ENCODE results near the gene VAV2. TPM values are rescaled to one million over a fixed set of nuclear protein-coding genes. Genes with fewer than 3 reads are reported as not detected.

VAV2 gene
- total and polyA plus RNA-seq, 4 donors = 4.9 to 26.4 (median 17.0) TPM

DNA sequence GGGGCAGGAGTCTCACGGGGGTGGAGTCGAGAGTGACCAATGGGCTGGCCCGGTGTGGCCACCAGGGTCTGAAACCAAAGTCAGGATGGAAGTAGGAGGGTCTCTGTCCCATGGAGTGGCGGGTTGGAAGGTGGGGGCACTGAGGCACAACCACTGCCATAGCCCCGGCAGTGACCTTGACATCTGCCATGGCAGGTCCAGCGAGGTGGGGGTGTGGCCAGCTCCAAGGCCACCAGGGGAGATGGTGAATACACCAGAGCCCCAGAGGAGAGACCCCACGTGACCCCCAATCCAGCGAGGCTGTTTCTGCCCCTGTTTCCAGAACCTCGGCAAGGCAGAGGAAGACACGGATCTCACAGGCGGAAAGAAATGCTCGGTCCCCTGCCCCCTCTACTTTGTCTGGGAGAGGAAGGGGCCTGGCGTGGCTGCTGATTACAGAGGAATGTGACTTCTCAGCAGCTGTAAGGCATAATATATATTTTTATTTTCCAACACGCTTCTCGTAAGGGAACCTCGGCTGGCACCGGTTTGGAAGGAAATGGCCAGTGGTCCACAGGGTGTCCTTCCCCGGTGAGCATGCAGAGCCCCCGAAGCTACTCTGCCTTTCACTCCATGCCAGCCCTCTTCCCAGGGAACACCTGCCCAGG lies 148.2 kb downstream of the VAV2 start:
- no peaks in the 10 kb centered on the region for H3K27me3 ChIP-seq (ENCODE audit: control insufficient read depth in 4 of 4, insufficient read depth in 4 of 4, low read length in 3 of 4)
- H3K9ac ChIP-seq (ENCODE audit: low read depth in 1 of 2, low read length in 2 of 2) = peak overlapping the region in 1 of 2 donors; percentile 71
- TF ChIP-seq, protein P1, sequence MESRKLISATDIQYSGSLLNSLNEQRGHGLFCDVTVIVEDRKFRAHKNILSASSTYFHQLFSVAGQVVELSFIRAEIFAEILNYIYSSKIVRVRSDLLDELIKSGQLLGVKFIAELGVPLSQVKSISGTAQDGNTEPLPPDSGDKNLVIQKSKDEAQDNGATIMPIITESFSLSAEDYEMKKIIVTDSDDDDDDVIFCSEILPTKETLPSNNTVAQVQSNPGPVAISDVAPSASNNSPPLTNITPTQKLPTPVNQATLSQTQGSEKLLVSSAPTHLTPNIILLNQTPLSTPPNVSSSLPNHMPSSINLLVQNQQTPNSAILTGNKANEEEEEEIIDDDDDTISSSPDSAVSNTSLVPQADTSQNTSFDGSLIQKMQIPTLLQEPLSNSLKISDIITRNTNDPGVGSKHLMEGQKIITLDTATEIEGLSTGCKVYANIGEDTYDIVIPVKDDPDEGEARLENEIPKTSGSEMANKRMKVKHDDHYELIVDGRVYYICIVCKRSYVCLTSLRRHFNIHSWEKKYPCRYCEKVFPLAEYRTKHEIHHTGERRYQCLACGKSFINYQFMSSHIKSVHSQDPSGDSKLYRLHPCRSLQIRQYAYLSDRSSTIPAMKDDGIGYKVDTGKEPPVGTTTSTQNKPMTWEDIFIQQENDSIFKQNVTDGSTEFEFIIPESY (IDR thresholded peaks at IDR 0.05) = no peak
- TF ChIP-seq, protein P2, sequence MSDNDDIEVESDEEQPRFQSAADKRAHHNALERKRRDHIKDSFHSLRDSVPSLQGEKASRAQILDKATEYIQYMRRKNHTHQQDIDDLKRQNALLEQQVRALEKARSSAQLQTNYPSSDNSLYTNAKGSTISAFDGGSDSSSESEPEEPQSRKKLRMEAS (IDR thresholded peaks at IDR 0.05) = no peak
- TF ChIP-seq RXRA (IDR thresholded peaks at IDR 0.05) (no peak), RAD21 (IDR thresholded peaks at IDR 0.05) (no peak), HNF4G (IDR thresholded peaks at IDR 0.05) (no peak), SP1 (IDR thresholded peaks at IDR 0.05) (no peak), TAF1 (conservative IDR thresholded peaks at IDR 0.05) (no peak), EGR1 (IDR thresholded peaks at IDR 0.05; ENCODE audit: low read depth in 2 of 2) (no peak), FOXA2 (IDR thresholded peaks at IDR 0.05) (no peak), HNF4A (conservative IDR thresholded peaks at IDR 0.05) (no peak), GABPA (IDR thresholded peaks at IDR 0.05 in 1 of 2, conservative IDR thresholded peaks at IDR 0.05 in 1 of 2) (no peak), NR2F2 (IDR thresholded peaks at IDR 0.05) (no peak), JUND (IDR thresholded peaks at IDR 0.05) (no peak), FOXA1 (IDR thresholded peaks at IDR 0.05) (no peak), YY1 (IDR thresholded peaks at IDR 0.05) (no peak)
- TF ChIP-seq, protein P3, sequence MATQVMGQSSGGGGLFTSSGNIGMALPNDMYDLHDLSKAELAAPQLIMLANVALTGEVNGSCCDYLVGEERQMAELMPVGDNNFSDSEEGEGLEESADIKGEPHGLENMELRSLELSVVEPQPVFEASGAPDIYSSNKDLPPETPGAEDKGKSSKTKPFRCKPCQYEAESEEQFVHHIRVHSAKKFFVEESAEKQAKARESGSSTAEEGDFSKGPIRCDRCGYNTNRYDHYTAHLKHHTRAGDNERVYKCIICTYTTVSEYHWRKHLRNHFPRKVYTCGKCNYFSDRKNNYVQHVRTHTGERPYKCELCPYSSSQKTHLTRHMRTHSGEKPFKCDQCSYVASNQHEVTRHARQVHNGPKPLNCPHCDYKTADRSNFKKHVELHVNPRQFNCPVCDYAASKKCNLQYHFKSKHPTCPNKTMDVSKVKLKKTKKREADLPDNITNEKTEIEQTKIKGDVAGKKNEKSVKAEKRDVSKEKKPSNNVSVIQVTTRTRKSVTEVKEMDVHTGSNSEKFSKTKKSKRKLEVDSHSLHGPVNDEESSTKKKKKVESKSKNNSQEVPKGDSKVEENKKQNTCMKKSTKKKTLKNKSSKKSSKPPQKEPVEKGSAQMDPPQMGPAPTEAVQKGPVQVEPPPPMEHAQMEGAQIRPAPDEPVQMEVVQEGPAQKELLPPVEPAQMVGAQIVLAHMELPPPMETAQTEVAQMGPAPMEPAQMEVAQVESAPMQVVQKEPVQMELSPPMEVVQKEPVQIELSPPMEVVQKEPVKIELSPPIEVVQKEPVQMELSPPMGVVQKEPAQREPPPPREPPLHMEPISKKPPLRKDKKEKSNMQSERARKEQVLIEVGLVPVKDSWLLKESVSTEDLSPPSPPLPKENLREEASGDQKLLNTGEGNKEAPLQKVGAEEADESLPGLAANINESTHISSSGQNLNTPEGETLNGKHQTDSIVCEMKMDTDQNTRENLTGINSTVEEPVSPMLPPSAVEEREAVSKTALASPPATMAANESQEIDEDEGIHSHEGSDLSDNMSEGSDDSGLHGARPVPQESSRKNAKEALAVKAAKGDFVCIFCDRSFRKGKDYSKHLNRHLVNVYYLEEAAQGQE (IDR thresholded peaks at IDR 0.05) = no peak
- TF ChIP-seq, protein P4, sequence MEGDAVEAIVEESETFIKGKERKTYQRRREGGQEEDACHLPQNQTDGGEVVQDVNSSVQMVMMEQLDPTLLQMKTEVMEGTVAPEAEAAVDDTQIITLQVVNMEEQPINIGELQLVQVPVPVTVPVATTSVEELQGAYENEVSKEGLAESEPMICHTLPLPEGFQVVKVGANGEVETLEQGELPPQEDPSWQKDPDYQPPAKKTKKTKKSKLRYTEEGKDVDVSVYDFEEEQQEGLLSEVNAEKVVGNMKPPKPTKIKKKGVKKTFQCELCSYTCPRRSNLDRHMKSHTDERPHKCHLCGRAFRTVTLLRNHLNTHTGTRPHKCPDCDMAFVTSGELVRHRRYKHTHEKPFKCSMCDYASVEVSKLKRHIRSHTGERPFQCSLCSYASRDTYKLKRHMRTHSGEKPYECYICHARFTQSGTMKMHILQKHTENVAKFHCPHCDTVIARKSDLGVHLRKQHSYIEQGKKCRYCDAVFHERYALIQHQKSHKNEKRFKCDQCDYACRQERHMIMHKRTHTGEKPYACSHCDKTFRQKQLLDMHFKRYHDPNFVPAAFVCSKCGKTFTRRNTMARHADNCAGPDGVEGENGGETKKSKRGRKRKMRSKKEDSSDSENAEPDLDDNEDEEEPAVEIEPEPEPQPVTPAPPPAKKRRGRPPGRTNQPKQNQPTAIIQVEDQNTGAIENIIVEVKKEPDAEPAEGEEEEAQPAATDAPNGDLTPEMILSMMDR (IDR thresholded peaks at IDR 0.05; ENCODE audit: low read depth, low read length, missing input control) = no peak
- TF ChIP-seq, protein P5, sequence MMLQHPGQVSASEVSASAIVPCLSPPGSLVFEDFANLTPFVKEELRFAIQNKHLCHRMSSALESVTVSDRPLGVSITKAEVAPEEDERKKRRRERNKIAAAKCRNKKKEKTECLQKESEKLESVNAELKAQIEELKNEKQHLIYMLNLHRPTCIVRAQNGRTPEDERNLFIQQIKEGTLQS (IDR thresholded peaks at IDR 0.05) = no peak
- H3K36me3 ChIP-seq (ENCODE audit: control insufficient read depth in 4 of 4, insufficient read depth in 3 of 4, low read depth in 1 of 4, low read length in 3 of 4) = no peaks in the 10 kb centered on the region
- peaks cover 0 to 14% (median 9%) of the 10 kb centered on the region in 4 donors for H3K4me1 ChIP-seq (ENCODE audit: control insufficient read depth in 4 of 4, insufficient read depth in 4 of 4, low read length in 3 of 4)
- H3K9me3 ChIP-seq (ENCODE audit: control insufficient read depth in 4 of 4, low read length in 3 of 4) = no peaks in the 10 kb centered on the region
- 81% methylated on average over 19 of the region's 19 CpGs for WGBS
- DNase-seq (ENCODE audit: low spot score) = no peak
- H3K4me3 ChIP-seq (ENCODE audit: low read depth in 1 of 3, low read length in 3 of 3) = no peak overlapping the region
- peak overlapping the region; percentile 83 to 86 for H3K27ac ChIP-seq (ENCODE audit: low read depth in 1 of 2, low read length in 2 of 2)
